SU-DHL-6 (cell line): Measurements from ENCODE around the gene FOXS1.

Source experiments
- EZH2phosphoT487 ChIP-seq: fragments of 200-600 bp; sonication (generic), shearing (Covaris generic); conservative IDR thresholded peaks from 2 replicates; pipeline ENCODE4 v1.6.1; 2018; ENCODE audit warnings: mild to moderate bottlenecking, antibody characterized with exemption, low read length, moderate library complexity, mixed read lengths
- TF ChIP-seq, protein P1 (sequence below): fragments of 200-600 bp; sonication (generic); IDR thresholded peaks from one replicate; pipeline ENCODE4 v1.5.1; 2017; ENCODE audit warnings: antibody characterized with exemption, mild to moderate bottlenecking, low read length, moderate library complexity; ENCODE audit not compliant: insufficient read depth, poor library complexity, severe bottlenecking

DNA sequence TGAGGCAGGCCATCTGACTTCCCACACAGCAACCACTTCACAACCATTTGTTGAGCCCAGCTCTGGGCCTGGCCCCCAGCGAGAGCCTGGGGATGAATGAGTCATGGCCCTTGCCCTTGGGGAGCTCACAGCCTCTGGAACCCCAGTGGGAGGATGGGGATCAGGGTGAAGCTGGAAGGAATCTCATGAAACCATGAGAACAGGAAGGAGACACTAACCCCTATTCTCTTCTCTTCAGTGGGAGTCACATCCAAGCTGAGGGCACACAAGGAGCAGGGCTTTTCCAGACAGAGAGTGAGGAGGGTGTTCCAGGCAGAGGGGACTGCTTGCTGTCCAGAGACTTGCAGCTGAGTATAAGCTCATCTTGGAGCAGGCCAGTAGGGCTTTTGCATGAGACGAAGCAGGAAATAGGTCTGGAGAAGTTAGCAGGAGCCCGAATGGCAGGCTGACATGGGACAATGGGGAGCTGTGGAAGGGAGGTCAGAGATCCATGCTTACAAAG lies 7.5 kb downstream of the FOXS1 start:
- TF ChIP-seq, protein P1, sequence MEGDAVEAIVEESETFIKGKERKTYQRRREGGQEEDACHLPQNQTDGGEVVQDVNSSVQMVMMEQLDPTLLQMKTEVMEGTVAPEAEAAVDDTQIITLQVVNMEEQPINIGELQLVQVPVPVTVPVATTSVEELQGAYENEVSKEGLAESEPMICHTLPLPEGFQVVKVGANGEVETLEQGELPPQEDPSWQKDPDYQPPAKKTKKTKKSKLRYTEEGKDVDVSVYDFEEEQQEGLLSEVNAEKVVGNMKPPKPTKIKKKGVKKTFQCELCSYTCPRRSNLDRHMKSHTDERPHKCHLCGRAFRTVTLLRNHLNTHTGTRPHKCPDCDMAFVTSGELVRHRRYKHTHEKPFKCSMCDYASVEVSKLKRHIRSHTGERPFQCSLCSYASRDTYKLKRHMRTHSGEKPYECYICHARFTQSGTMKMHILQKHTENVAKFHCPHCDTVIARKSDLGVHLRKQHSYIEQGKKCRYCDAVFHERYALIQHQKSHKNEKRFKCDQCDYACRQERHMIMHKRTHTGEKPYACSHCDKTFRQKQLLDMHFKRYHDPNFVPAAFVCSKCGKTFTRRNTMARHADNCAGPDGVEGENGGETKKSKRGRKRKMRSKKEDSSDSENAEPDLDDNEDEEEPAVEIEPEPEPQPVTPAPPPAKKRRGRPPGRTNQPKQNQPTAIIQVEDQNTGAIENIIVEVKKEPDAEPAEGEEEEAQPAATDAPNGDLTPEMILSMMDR, result no peak
- no peak for TF ChIP-seq EZH2phosphoT487
